ENCODE results near the gene MSRB2. TPM values are rescaled to one million over a fixed set of nuclear protein-coding genes. Genes with fewer than 3 reads are reported as not detected.
A peak's percentile ranks its signal among the peaks of the same experiment; 100 is the strongest.
"Not testable (repeated sequence)": the region's sequence is repeated elsewhere in the genome, so short reads cannot be mapped to it uniquely, and the experiment has no call there.

The MSRB2 gene
- 10 to 100 TPM; 33.3 to 44.5 (median 38.1) TPM for polyA plus RNA-seq (ENCODE audit: insufficient read depth in 1 of 5, insufficient read length in 5 of 5, low replicate concordance in 1 of 5)
- long read RNA-seq, donor 1, transcript MSRB2-202 (2 exons, 444 nt): minor isoform, 5 of 33 reads
- long read RNA-seq, donor 1, transcript MSRB2-201 (5 exons, 1,803 nt): major isoform, 28 of 33 reads
- long read RNA-seq, donor 1, partial matches to known transcripts: 0 of 33 reads
- long read RNA-seq, donor 1, other reads (novel, unspliced or antisense): 0 of 33 reads
- long read RNA-seq, donor 2, transcript MSRB2-201 (5 exons, 1,803 nt): major isoform, 24 of 25 reads
- long read RNA-seq, donor 2, partial matches to known transcripts: 0 of 25 reads
- long read RNA-seq, donor 2, other reads (novel, unspliced or antisense): 0 of 25 reads
- long read RNA-seq, donor 3, transcript MSRB2-201 (5 exons, 1,803 nt): major isoform, 20 of 29 reads
- long read RNA-seq, donor 3, partial matches to known transcripts: 5 of 29 reads
- long read RNA-seq, donor 3, other reads (novel, unspliced or antisense): 0 of 29 reads
- long read RNA-seq, donor 4, transcript MSRB2-201 (5 exons, 1,803 nt): major isoform, 27 of 28 reads
- long read RNA-seq, donor 4, partial matches to known transcripts: 0 of 28 reads
- long read RNA-seq, donor 4, other reads (novel, unspliced or antisense): 0 of 28 reads
- long read RNA-seq, donor 5, transcript MSRB2-201 (5 exons, 1,803 nt): major isoform, 46 of 48 reads
- long read RNA-seq, donor 5, partial matches to known transcripts: 0 of 48 reads
- long read RNA-seq, donor 5, other reads (novel, unspliced or antisense): 0 of 48 reads
- long read RNA-seq, donor 6, transcript MSRB2-201 (5 exons, 1,803 nt): major isoform, 33 of 37 reads
- long read RNA-seq, donor 6, partial matches to known transcripts: 0 of 37 reads
- long read RNA-seq, donor 6, other reads (novel, unspliced or antisense): 0 of 37 reads
- long read RNA-seq, donor 7, transcript MSRB2-201 (5 exons, 1,803 nt): major isoform, 27 of 29 reads
- long read RNA-seq, donor 7, partial matches to known transcripts: 0 of 29 reads
- long read RNA-seq, donor 7, other reads (novel, unspliced or antisense): 0 of 29 reads
- long read RNA-seq, donor 8, transcript MSRB2-201 (5 exons, 1,803 nt): major isoform, 7 of 9 reads
- long read RNA-seq, donor 8, partial matches to known transcripts: 0 of 9 reads
- long read RNA-seq, donor 8, other reads (novel, unspliced or antisense): 0 of 9 reads

GRCh38 chr10:23095404-23095965 is at the start of gene MSRB2:
TSS of gene MSRB2 (plus strand) at chr10:23095579. CDS start at chr10:23095609, 30 bp downstream.
- DNase-seq: peak; percentile 93 to 95

DNA sequence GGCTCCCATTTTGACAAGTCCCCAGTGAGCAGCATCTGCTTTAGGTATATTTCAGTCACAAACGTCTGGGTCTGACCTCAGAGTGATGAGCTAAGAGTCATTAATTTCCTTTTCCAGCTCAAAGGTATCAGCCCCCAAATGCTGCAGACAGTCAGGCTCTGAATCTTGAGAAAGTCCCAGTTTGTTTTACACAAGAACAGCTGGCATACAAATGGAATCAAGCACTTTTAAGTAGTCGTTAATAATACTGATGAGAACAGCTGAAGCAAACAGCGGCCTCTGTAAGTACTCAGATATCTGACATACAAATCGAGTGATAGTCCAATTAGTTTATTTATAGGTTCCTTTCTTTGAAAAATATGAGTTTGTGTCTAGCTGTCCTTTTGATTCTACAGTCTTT is 49.4 kb upstream of the MSRB2 start:
- DNase-seq: no peak

DNA sequence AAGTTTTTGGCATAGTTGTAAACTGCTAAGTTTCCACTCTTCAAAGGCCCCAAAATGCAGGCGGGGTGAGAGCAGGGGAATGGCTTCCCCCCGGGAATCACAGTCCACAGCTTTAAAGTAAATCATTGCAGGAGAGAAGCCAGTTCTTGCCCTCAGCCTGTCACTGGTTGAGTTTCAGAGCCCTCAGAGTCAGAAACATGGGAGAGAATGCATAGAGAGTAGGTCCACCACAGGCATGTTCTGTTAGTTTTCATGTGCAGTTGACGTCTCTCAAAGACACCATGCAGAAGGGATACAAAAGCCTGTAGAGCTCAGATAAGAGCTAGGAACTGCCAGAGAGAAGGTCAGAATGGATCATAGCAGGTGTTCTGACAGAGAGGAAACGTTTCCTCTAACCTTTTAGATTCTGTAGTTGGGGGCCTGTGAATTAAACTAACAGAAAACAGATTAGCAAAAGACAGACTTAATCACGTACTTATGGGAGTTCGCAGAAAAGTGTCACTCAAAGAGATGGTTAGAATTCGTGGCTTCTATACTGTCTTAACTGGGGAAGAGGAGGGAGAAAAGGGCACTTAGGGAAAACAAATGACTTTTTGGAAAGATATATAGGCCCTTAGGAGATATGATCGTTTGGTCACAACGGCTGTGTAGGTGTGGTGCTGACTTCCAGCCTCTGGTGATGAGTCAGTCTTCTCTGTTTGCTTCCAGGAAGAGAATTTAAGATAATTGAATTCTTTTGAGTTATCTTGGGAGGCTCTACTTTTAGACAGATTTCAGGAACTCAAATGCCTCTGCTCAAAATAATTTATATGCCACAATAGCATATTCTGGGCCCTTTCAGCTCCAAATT is 48.0 kb upstream of the MSRB2 start:
- DNase-seq: no peak

DNA sequence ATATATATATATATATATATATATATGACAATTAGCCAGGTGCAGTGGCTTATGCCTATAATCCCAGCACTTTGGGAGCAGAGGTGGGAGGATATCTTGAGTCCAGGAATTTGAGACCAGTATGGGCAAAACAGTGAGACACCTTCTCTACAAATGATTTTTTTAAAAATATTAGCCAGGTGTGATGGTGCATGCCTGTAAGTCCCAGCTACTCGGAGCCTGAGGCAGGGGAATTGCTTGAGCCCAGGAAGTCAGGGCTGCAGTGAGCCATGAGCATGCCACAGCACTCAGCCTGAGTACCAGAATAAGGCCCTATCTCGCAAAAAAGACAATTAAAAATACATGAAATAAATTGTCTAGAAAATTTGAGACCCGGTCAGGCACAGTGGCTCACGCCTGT is 47.2 kb upstream of the MSRB2 start:
- DNase-seq: no peak

GRCh38 chr10:23051278-23051677 is 44.1 kb upstream of the MSRB2 start:
- DNase-seq: no peak

DNA sequence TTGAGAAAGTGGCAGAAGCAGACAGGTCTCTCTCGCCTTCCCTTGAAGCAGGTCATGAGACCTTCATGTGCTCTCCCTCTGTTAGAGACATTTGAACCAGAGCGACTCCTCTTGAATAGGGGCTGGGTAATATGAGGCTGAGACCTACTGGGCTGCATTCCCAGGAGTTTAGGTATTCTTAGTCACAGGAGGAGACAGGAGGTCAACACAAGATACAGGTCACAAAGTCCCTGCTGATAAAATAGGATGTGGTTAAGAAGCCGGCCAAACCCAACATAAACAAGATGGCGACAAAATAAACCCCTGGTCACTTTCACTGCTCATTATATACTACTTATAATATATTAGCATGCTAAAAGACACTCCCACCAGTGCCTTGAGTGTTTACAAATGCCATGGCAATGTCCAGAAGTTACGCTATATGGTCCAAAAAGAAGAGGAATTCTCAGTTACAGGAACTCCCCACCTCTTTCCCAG is 43.5 kb upstream of the MSRB2 start:
- no peak for DNase-seq

GRCh38 chr10:23053036-23053435 is 42.3 kb upstream of the MSRB2 start:
- DNase-seq: peak; percentile 55 to 58

- no peak for DNase-seq
Observed at GRCh38 chr10:23055424-23056185, 39.8 kb upstream of the MSRB2 start.

GRCh38 chr10:23056186-23056579 is 39.2 kb upstream of the MSRB2 start:
- DNase-seq: no peak

GRCh38 chr10:23058366-23058765 is 37.0 kb upstream of the MSRB2 start:
- DNase-seq: no peak

- DNase-seq: no peak
Observed at GRCh38 chr10:23060918-23061317, 34.5 kb upstream of the MSRB2 start.

DNA sequence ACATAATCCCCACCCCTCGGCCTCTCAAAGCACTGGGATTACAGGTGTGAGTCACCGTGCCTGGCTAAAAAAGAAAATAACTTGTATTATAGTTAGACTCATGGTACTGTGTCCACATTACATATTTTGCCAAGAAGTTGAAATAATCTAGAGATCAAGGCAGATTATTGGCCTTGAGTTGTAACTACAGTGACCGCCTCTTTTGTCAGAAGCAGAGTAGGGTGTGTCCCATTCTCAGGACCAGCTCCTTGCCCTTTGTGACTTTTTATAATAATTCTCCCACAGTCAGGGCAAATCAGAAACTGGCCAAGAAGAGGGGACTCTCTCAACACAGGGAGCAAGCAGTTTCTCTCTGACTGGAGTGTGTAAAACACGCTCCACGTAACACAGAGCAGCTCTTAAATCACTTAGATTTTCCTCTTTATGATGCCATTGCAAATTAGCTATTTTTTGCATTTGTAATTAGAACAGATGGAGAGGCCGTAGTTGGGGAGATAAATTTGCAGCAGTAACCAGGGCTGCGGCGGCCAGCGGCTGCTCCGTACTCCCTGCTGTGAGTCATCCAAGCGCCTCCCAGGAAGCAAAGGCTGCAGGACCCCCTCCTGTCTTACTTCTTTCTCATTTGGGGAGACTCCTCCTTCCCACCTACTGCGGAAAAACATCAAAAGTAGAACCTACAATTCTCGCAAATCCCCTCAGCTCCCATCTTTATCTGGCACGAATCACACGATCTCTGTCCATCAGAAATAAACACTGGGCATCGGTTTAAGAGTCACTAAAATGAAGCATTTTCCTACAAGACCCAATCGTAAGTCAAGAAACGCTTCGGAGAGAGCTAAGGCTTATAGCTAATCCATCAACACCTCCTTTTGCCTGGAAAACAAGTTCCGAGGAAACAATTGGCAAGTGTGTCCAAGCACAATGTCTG is 32.1 kb upstream of the MSRB2 start:
- no peak for DNase-seq

- no peak for DNase-seq
Observed at GRCh38 chr10:23063973-23064812, 31.2 kb upstream of the MSRB2 start.

DNA sequence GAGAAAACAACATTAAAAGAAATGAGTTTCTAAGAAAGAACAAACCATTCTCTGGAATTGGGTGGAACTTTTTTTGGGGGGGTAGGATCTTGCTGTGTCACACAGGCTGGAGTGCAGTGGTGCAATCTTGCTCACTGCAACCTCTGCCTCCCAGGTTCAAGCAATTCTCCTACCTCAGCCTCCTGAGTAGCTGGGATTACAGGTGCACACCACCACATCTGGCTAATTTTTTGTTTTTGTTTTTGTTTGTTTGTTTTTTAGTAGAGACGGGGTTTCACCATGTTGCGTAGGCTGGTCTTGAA is 30.6 kb upstream of the MSRB2 start:
- DNase-seq: not testable (repeated sequence)

DNA sequence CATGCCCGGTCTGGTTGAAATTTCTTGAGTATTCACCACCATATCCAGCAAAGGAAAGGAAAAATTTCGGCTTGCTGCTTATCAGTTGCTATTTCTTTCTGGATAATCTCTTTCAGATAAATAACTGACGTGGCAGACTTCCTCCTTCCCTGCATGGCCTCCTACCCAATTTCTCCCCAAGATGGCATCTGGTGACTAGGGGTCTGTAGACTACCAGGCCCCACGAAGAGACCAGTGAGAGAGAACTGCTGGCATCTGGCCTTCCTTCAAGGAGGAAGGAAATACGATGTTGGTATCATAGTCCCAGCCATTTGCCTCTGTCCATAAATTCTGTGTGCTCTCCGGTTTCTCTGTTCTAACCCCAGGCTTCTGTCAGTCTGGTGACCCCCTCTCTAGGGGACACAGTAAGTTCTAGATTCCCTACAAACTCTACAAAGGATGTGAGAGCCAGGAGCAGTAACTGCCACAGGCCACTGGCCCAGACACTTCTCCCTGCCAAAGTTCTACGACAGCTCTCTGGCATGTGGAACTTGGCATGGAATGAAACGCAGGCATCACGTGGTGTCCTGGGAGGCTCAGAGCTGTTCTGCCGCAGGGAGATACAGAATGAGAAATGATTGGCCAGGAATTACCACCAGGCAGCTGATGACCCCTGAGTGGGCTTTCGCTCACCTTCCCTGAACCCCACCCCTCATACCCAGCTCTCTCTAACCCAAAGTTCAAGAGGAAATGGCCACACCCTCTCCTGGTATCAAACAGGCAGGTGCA is 30.0 kb upstream of the MSRB2 start:
- peak; percentile 76 to 79 for DNase-seq

- no peak for DNase-seq
Observed at GRCh38 chr10:23067337-23067736, 28.0 kb upstream of the MSRB2 start.
